Epithelial cell of proximal tubule (primary cell): ENCODE measurements around the gene PRKAR2B. TPM values are rescaled to one million over a fixed set of nuclear protein-coding genes. Genes with fewer than 3 reads are reported as not detected.
"Not testable (repeated sequence)": the region's sequence is repeated elsewhere in the genome, so short reads cannot be mapped to it uniquely, and the experiment has no call there.

Experiments used
- DNase-seq: peaks from one replicate; pipeline ENCODE4 v3.0.0-alpha.2; 2011; ENCODE audit warnings: low read depth
- H3K4me3 ChIP-seq: 2 replicates; pipeline ENCODE4 v1.5.1; 2011; ENCODE audit warnings: low read depth, mild to moderate bottlenecking, low read length
- total RNA-seq: library from RNA; depleted of rRNA; stranded (reverse); fragments of >200 nt; gene quantifications from 2 replicates; pipeline ENCODE4 v1.2.3, GENCODE V29; 2015
- TF ChIP-seq, protein P1 (sequence below): conservative IDR thresholded peaks from 2 replicates; pipeline ENCODE4 v1.5.1; 2012; ENCODE audit warnings: low read depth, mild to moderate bottlenecking, low read length

Gene PRKAR2B
- total RNA-seq, 1 donor from 2014 or later, result 5.2 TPM

DNA sequence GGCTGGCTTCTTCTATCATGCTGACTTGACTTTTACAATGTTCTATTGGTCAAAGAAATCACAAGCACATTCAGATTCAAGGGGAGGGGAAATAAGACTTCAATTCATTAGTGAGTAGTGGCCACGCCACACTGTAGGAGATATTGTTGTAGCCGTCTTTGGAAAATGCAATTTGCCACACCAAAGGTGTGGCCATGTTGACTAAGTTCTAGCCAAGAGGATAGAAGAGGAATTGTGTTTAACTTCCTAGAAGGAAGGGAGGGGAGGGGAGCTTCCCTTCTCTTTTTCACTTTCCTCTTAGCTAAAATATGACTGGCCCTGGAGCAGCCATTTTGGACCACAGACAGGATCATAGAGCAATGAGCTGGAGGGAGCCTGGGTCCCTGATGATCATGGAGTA is 3.4 kb upstream of the PRKAR2B start:
- no peak overlapping the region for H3K4me3 ChIP-seq
- no peak for DNase-seq
- TF ChIP-seq, protein P1, sequence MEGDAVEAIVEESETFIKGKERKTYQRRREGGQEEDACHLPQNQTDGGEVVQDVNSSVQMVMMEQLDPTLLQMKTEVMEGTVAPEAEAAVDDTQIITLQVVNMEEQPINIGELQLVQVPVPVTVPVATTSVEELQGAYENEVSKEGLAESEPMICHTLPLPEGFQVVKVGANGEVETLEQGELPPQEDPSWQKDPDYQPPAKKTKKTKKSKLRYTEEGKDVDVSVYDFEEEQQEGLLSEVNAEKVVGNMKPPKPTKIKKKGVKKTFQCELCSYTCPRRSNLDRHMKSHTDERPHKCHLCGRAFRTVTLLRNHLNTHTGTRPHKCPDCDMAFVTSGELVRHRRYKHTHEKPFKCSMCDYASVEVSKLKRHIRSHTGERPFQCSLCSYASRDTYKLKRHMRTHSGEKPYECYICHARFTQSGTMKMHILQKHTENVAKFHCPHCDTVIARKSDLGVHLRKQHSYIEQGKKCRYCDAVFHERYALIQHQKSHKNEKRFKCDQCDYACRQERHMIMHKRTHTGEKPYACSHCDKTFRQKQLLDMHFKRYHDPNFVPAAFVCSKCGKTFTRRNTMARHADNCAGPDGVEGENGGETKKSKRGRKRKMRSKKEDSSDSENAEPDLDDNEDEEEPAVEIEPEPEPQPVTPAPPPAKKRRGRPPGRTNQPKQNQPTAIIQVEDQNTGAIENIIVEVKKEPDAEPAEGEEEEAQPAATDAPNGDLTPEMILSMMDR, result no peak

DNA sequence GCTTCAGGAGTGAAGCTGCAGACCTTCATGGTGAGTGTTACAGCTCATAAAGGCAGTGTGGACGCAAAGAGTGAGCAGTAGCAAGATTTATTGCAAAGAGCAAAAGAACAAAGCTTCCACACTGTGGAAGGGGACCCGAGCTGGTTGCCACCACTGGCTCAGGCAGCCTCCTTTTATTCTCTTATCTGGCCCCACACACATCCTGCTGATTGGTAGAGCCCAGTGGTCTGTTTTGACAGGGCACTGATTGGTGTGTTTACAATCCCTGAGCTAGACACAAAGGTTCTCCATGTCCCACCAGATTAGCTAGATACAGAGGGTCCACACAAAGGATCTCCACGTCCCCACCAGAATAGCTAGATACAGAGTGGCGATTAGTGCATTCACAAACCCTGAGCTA is 2.7 kb upstream of the PRKAR2B start:
- not testable (repeated sequence) for H3K4me3 ChIP-seq, DNase-seq

DNA sequence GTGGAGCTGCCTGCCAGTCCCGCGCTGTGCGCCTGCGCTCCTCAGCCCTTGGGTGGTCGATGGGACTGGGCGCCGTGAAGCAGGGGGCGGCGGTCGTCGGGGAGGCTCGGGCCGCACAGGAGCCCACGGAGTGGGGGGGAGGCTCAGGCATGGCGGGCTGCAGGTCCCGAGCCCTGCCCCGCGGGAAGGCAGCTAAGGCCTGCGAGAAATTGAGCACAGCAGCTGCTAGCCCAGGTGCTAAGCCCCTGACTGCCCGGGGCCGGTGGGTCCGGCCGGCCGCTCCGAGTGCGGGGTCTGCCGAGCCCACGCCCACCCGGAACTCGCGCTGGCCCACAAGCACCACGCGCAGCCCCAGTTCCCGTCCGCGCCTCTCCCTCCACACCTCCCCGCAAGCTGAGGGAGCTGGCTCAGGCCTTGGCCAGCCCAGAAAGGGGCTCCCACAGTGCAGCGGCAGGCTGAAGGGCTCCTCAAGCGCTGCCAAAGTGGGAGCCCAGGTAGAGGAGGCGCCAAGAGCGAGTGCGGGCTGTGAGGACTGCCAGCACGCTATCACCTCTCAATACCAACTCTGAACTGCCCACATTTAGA is 2.1 kb upstream of the PRKAR2B start:
- not testable (repeated sequence) for DNase-seq, H3K4me3 ChIP-seq

DNA sequence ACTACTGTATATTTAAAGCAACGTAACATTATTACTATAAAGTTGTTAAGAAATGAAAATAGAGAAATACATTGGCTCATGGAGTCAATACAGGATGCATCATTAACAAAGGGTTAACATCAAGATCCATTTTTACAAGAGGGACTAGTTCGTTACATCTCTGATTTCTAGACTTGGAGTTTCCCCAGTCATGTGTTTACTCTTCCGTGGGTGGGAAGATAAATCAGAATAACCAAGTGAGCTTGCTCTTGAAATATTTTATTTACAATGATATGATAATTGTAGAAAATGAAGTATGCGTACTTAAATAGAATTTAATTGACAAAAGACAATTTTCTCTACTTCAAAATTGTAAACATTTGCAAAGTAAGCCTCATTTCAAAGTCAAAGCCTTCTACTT is 1.0 kb upstream of the PRKAR2B start:
- DNase-seq, result no peak
- no peak overlapping the region for H3K4me3 ChIP-seq
- TF ChIP-seq, protein P1, result no peak

DNA sequence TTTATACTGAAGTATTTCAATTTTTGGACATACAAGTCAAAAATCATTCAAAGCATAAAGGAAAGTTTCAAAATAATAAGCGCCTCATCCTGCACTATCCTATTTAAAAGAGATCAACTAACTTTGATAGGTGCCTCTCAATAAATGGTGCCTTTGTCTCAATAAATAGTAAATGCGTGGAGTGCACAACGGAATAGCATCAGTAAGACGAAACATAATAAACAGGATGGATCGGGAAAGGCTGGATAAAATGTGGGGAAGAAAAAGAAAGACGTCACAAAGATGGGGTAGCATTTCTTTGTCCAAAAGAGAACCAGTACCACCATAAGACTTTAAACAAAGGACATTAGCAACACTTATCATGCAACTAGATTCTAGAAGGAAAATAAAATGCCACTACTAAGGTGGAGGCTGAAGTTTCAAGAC is 571 bp upstream of the PRKAR2B start:
- no peak for DNase-seq
- TF ChIP-seq, protein P1, result no peak
- H3K4me3 ChIP-seq, result peak overlapping the region; percentile 48

DNA sequence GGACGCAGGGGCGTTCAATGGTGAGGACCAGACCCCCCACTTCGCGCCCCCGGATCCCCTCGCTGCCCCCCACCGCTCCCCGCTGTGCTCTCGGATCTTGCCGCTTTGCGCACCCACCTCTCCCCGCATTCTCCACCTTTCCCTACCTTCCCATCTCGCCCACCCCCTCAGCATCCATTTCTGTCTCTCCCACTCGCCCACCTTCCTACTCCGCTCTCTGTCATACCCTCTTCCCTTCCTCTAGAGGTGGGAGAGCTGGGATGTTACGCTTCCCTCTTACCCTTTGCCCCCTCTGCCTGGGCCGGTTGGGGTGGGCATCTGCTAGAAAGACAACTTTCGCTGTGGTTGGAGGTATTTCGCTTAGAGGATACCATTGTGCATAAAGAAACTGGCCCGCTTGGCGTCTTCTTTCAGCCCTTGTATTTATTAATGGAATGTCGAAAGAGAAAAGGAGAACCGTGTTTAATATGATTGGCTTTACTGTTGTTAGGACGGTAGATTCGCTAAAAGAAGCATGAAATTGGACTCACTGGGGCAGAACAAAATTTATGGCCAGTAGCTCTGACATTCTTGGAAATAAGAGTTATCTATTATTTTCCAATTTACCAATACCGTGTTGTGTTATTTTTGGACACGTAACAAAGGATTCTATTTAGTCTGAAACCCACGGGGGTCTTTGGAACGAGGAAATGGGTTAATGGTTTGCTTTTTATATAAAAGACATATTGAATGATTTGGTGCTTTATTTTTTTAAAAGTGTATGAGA is 873 bp downstream of the PRKAR2B start:
- H3K4me3 ChIP-seq, result peak overlapping the region; percentile 60
- DNase-seq, result no peak
- TF ChIP-seq, protein P1, result no peak

DNA sequence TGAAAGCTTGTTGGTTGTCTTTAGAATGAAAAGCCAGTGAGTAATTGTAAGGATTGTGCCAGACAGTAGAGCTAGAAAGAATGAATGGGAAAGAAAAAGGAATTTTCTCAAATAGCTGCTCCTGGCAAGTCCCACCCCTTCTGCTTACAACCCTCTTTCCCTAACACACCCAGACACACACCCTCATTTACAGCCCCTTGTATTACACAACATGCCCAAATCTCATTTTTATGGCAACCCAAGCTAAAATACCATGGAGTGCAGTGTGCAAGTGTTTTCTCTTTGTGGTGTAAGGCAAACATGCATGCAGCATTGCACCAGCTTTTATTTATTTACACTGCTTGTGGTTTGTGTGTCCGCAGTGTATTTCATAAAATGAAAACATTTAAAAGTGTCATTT is 1.5 kb downstream of the PRKAR2B start:
- no peak for DNase-seq
- no peak overlapping the region for H3K4me3 ChIP-seq
- TF ChIP-seq, protein P1, result no peak
